DMS79 (cell line): ENCODE results near the gene MCHR1.
"Not testable (repeated sequence)": the region's sequence is repeated elsewhere in the genome, so short reads cannot be mapped to it uniquely, and the experiment has no call there.

Source experiments
- DNase-seq: peaks from one replicate; lab custom pipeline; 2025; lab: John Stamatoyannopoulos, UW

Gene MCHR1

GRCh38 chr22:40679249-40679963 is at the start of gene MCHR1:
Gene MCHR1 (plus strand): TSS chr22:40679484. CDS start chr22:40679653, 169 bp downstream.
- no peak for DNase-seq

- no peak for DNase-seq
Measured at GRCh38 chr22:40631925-40632324, 47.4 kb upstream of the MCHR1 start.

GRCh38 chr22:40633036-40633435 is 46.2 kb upstream of the MCHR1 start:
- DNase-seq: no peak

GRCh38 chr22:40634119-40634903 is 45.0 kb upstream of the MCHR1 start:
- DNase-seq: no peak

- no peak for DNase-seq
Measured at GRCh38 chr22:40635043-40635939, 44.0 kb upstream of the MCHR1 start.

GRCh38 chr22:40635940-40636379 is 43.3 kb upstream of the MCHR1 start:
- DNase-seq: no peak

GRCh38 chr22:40636380-40637182 is 42.7 kb upstream of the MCHR1 start, which contains the start of gene MRTFA:
Gene MRTFA (minus strand): TSS chr22:40636719.
- peak; percentile 93 for DNase-seq

- DNase-seq: no peak
Measured at GRCh38 chr22:40637183-40638150, 41.8 kb upstream of the MCHR1 start.

GRCh38 chr22:40638261-40638660 is 41.0 kb upstream of the MCHR1 start:
- DNase-seq: no peak

- DNase-seq: no peak
Measured at GRCh38 chr22:40641269-40641668, 38.0 kb upstream of the MCHR1 start.

GRCh38 chr22:40642316-40642715 is 37.0 kb upstream of the MCHR1 start:
- no peak for DNase-seq

- no peak for DNase-seq
Measured at GRCh38 chr22:40645579-40646197, 33.6 kb upstream of the MCHR1 start.

- no peak for DNase-seq
Measured at GRCh38 chr22:40648386-40648785, 30.9 kb upstream of the MCHR1 start.

- DNase-seq: no peak
Measured at GRCh38 chr22:40651057-40651456, 28.2 kb upstream of the MCHR1 start.

GRCh38 chr22:40651563-40652501 is 27.5 kb upstream of the MCHR1 start:
- peak; percentile 64 for DNase-seq

GRCh38 chr22:40653361-40653760 is 25.9 kb upstream of the MCHR1 start:
- no peak for DNase-seq

GRCh38 chr22:40654522-40655167 is 24.6 kb upstream of the MCHR1 start:
- no peak for DNase-seq

GRCh38 chr22:40655941-40656340 is 23.3 kb upstream of the MCHR1 start:
- not testable (repeated sequence) for DNase-seq
